MCF 10A (cell line): ENCODE results near the gene PLXDC1. TPM values are rescaled to one million over a fixed set of nuclear protein-coding genes. Genes with fewer than 3 reads are reported as not detected.

Source experiments
- BruUV-seq: library from RNA; stranded (reverse); fragments of 400-500 nt; replicated peaks from 2 replicates; lab custom pipeline; 2021; lab: Mats Ljungman, UMichigan
- CTCF ChIA-PET: fragments of 300-600 bp; sonication (Branson Sonifier 250); formaldehyde crosslinking; extraction: SDS; loops from one replicate; lab custom pipeline; 2021; ENCODE audit warnings: antibody characterized with exemption, inconsistent platforms; lab: Yijun Ruan, JAX
- POLR2A ChIA-PET: fragments of 300-600, 350-650 bp; sonication (Branson Sonifier 250); formaldehyde crosslinking; extraction: SDS; loops from one replicate; lab custom pipeline; 2020; ENCODE audit warnings: antibody characterized with exemption, inconsistent platforms; lab: Yijun Ruan, JAX
- DNase-seq: peaks from one replicate; pipeline ENCODE4 v3.0.0-alpha.2; 2018; ENCODE audit not compliant: unreplicated experiment
- H3K27ac Mint-ChIP-seq: one replicate; pipeline ENCODE4 v1.8.0; 2022; ENCODE audit warnings: mild to moderate bottlenecking, low read depth, mixed read lengths; ENCODE audit not compliant: unreplicated experiment
- H3K27me3 Mint-ChIP-seq: one replicate; pipeline ENCODE4 v1.8.0; 2022; ENCODE audit warnings: mixed read lengths; ENCODE audit not compliant: insufficient read depth, unreplicated experiment
- H3K36me3 Mint-ChIP-seq: one replicate; pipeline ENCODE4 v1.8.0; 2022; ENCODE audit warnings: mild to moderate bottlenecking, moderate library complexity, mixed read lengths; ENCODE audit not compliant: insufficient read depth, unreplicated experiment
- H3K4me1 Mint-ChIP-seq: one replicate; pipeline ENCODE4 v1.8.0; 2022; ENCODE audit warnings: mixed read lengths; ENCODE audit not compliant: insufficient read depth, unreplicated experiment
- H3K4me3 Mint-ChIP-seq: one replicate; pipeline ENCODE4 v1.8.0; 2022; ENCODE audit warnings: mild to moderate bottlenecking, moderate library complexity, mixed read lengths; ENCODE audit not compliant: unreplicated experiment
- H3K9me3 Mint-ChIP-seq: one replicate; pipeline ENCODE4 v1.8.0; 2022; ENCODE audit warnings: mixed read lengths; ENCODE audit not compliant: unreplicated experiment
- intact Hi-C: fragments of 100-400 bp; cut with micrococcal nuclease; formaldehyde crosslinking; loops from 2 replicates; pipeline ENCODE4 v1.14.1; 2022
- total RNA-seq: library from RNA; stranded (reverse); gene quantifications from 2 replicates; pipeline ENCODE4 v1.2.3, GENCODE V29; 2022
- TF ChIP-seq, protein P1 (sequence below): fragments of 200-600 bp; IDR thresholded peaks from one replicate; pipeline ENCODE4 v1.8.0; 2022; ENCODE audit warnings: antibody characterized with exemption, mild to moderate bottlenecking; ENCODE audit not compliant: unreplicated experiment

Gene PLXDC1
- total RNA-seq, 1 experiment from 2014 or later, result 0.61 TPM

DNA sequence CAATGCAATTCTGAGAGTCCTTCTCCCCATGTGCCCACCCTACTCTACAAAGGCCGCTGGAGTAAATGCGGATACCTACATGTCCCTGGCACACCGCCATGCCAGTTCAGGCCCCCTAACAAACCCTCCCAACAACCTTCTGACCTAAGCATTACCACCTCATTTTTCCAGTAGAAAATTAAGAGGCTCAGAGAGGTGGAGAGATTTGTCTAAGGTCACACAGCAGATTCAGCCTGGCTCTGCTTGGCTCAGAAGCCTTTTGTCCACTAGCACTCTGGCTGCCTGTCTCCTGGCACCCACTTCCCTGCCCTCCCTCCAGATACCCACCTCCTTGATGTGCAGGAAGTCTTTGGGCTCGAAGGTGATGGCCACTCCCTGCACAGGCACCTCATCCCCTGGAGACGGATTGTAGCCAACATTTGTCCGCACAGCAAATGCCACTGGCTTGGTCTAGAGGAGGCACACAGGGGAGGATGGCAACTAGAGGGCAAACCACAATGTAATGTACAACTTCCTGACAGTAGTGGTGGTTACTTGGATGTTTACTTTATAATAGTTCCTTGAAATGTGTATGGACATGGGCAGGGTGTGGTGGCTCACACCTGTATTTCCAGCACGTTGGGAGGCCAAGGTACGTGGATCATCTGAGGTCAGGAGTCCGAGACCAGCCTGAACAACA is 35.9 kb upstream of the PLXDC1 start:
- no peaks in the 10 kb centered on the region for H3K27me3 Mint-ChIP-seq
- POLR2A ChIA-PET, result no interaction called here
- no peak for DNase-seq
- intact Hi-C loops, result no loop called here
- peaks cover 53% of the 10 kb centered on the region for H3K36me3 Mint-ChIP-seq
- H3K9me3 Mint-ChIP-seq, result no peaks in the 10 kb centered on the region
- TF ChIP-seq, protein P1, sequence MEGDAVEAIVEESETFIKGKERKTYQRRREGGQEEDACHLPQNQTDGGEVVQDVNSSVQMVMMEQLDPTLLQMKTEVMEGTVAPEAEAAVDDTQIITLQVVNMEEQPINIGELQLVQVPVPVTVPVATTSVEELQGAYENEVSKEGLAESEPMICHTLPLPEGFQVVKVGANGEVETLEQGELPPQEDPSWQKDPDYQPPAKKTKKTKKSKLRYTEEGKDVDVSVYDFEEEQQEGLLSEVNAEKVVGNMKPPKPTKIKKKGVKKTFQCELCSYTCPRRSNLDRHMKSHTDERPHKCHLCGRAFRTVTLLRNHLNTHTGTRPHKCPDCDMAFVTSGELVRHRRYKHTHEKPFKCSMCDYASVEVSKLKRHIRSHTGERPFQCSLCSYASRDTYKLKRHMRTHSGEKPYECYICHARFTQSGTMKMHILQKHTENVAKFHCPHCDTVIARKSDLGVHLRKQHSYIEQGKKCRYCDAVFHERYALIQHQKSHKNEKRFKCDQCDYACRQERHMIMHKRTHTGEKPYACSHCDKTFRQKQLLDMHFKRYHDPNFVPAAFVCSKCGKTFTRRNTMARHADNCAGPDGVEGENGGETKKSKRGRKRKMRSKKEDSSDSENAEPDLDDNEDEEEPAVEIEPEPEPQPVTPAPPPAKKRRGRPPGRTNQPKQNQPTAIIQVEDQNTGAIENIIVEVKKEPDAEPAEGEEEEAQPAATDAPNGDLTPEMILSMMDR, result no peak
- H3K27ac Mint-ChIP-seq, result no peak overlapping the region
- no peak overlapping the region for H3K4me3 Mint-ChIP-seq
- H3K4me1 Mint-ChIP-seq, result no peaks in the 10 kb centered on the region
- CTCF ChIA-PET, result no interaction called here
- no TSS peak for BruUV-seq

GRCh38 chr17:39186481-39187002 is 35.1 kb upstream of the PLXDC1 start:
- ChIA-PET CTCF (no interaction called here), POLR2A (interaction anchor here (0.8 kb wide), 1 partner anchor 13 kb away, joined by 4 read pairs; the partner anchor contains the start of gene RPL19)
- H3K36me3 Mint-ChIP-seq, result peaks cover 51% of the 10 kb centered on the region
- TF ChIP-seq, protein P1, result no peak
- H3K27ac Mint-ChIP-seq, result no peak overlapping the region
- no peak overlapping the region for H3K4me3 Mint-ChIP-seq
- H3K27me3 Mint-ChIP-seq, result no peaks in the 10 kb centered on the region
- DNase-seq, result no peak
- intact Hi-C loops, result no loop called here
- no TSS peak for BruUV-seq
- H3K9me3 Mint-ChIP-seq, result no peaks in the 10 kb centered on the region
- H3K4me1 Mint-ChIP-seq, result no peaks in the 10 kb centered on the region

DNA sequence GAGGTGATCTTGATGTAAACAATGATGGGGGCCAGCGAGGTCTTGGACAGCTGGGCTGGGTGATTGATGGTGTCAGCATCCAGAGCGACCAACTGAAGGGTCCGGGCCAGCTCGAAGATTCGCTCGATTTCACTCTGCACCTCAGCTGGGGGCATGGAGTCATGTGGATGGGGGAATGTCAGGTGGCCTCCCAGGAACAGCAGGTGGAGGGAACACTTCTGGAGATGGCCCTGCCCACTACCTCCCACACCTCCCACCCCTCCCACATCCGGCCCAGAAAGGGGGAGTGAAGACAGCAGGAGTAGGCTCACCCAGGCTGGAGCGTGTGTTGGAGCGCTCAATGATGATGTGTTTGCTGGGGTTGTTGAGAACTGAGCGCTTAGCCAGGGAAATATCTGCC is 32.3 kb upstream of the PLXDC1 start:
- Mint-ChIP-seq H3K9me3 (no peaks in the 10 kb centered on the region), H3K4me3 (no peak overlapping the region), H3K36me3 (peaks cover 43% of the 10 kb centered on the region), H3K4me1 (peaks cover 1% of the 10 kb centered on the region), H3K27ac (no peak overlapping the region), H3K27me3 (no peaks in the 10 kb centered on the region)
- ChIA-PET CTCF (interaction anchor here (0.5 to 0.7 kb wide), 5 partner anchors 19 to 131 kb away, joined by 3 to 5 read pairs (median 3); no protein-coding TSS in a partner anchor), POLR2A (interaction anchor here (1.1 kb wide), 1 partner anchor 16 kb away, joined by 5 read pairs; the partner anchor contains the start of gene RPL19)
- intact Hi-C loops, result no loop called here
- no TSS peak for BruUV-seq
- TF ChIP-seq, protein P1, result no peak
- no peak for DNase-seq

GRCh38 chr17:39183045-39183444 is 31.6 kb upstream of the PLXDC1 start:
- H3K27ac Mint-ChIP-seq, result no peak overlapping the region
- TF ChIP-seq, protein P1, result no peak
- H3K36me3 Mint-ChIP-seq, result peaks cover 43% of the 10 kb centered on the region
- no peaks in the 10 kb centered on the region for H3K9me3 Mint-ChIP-seq
- no peak overlapping the region for H3K4me3 Mint-ChIP-seq
- H3K27me3 Mint-ChIP-seq, result no peaks in the 10 kb centered on the region
- intact Hi-C loops, result no loop called here
- peaks cover 6% of the 10 kb centered on the region for H3K4me1 Mint-ChIP-seq
- BruUV-seq, result no TSS peak
- DNase-seq, result no peak
- CTCF ChIA-PET, result interaction anchor here (0.6 to 1.1 kb wide), 4 partner anchors 16 to 199 kb away, joined by 3 to 5 read pairs (median 3); no protein-coding TSS in a partner anchor
- POLR2A ChIA-PET, result interaction anchor here (1.1 kb wide), 1 partner anchor 17 kb away, joined by 5 read pairs; the partner anchor contains the start of gene RPL19
